Thoracic aorta (tissue), 2 donors: Measurements from ENCODE around the gene IGFBP4. TPM values are rescaled to one million over a fixed set of nuclear protein-coding genes. Genes with fewer than 3 reads are reported as not detected.

ENCODE experiments used
- ATAC-seq: fragments of 150-250 bp; one replicate; pipeline ENCODE4 v1.8.0; 2017; ENCODE audit warnings: low read depth; ENCODE audit not compliant: insufficient number of reproducible peaks, low FRiP score
- DNase-seq: peaks from one replicate; pipeline ENCODE4 v3.0.0-alpha.2; 2020; ENCODE audit warnings: low spot score
- H3K27ac ChIP-seq, 2 donors: fragments of 200-600 bp; sonication (generic); 1 replicate in 1 of 2; 2 replicates in 1 of 2; pipeline ENCODE4 v1.5.1; 2016; ENCODE audit warnings: mild to moderate bottlenecking in 2 of 2, moderate library complexity in 2 of 2
- H3K27me3 ChIP-seq: fragments of 200-600 bp; sonication (generic); replicated peaks from 2 replicates; pipeline ENCODE4 v1.6.0; 2016; ENCODE audit warnings: mild to moderate bottlenecking; ENCODE audit not compliant: insufficient read depth
- H3K36me3 ChIP-seq: fragments of 200-600 bp; sonication (generic); one replicate; pipeline ENCODE4 v1.5.1; 2016
- H3K4me1 ChIP-seq, 2 donors: fragments of 200-600 bp; sonication (generic); 1 replicate in 1 of 2; 2 replicates in 1 of 2; pipeline versions ENCODE4 v1.5.1 to v1.6.0; 2016; ENCODE audit warnings: low read depth in 2 of 2, mild to moderate bottlenecking in 1 of 2; ENCODE audit not compliant: control insufficient read depth in 1 of 2
- H3K4me3 ChIP-seq: fragments of 200-600 bp; sonication (generic); 2 replicates; pipeline ENCODE4 v1.5.1; 2016; ENCODE audit warnings: mild to moderate bottlenecking
- H3K9me3 ChIP-seq: fragments of 200-600 bp; sonication (generic); 2 replicates; pipeline ENCODE4 v1.5.1; 2016
- total RNA-seq, 2 donors: library from RNA; depleted of rRNA; stranded (reverse); fragments of >200 nt; gene quantifications; one replicate each; pipeline versions ENCODE4 v1.1.0 to v1.2.3, GENCODE V29; 2016
- TF ChIP-seq, protein P1 (sequence below): fragments of 200-600 bp; sonication (generic); IDR thresholded peaks from one replicate; pipeline ENCODE4 v1.5.1; 2019; ENCODE audit warnings: antibody characterized with exemption

The IGFBP4 gene
- total RNA-seq, 2 donors from 2014 or later, result 177 to 310 TPM

DNA sequence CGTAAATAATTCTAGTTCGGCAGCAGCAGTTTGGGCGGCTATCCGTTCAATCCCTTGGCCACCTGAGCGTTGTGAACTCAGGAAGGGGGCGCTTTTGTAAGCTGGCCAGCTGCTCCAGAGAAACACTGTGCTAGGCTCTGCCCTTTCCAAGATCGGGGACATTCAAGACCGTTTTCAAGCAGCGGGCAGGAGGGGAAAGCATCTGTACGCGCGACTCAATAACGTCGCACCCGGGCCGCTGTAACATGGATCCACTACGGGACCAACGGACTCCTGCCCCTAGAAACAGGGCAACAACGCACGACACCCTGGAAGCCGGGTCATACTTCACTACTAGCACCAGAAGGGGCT lies 26.0 kb upstream of the IGFBP4 start:
- TF ChIP-seq, protein P1, sequence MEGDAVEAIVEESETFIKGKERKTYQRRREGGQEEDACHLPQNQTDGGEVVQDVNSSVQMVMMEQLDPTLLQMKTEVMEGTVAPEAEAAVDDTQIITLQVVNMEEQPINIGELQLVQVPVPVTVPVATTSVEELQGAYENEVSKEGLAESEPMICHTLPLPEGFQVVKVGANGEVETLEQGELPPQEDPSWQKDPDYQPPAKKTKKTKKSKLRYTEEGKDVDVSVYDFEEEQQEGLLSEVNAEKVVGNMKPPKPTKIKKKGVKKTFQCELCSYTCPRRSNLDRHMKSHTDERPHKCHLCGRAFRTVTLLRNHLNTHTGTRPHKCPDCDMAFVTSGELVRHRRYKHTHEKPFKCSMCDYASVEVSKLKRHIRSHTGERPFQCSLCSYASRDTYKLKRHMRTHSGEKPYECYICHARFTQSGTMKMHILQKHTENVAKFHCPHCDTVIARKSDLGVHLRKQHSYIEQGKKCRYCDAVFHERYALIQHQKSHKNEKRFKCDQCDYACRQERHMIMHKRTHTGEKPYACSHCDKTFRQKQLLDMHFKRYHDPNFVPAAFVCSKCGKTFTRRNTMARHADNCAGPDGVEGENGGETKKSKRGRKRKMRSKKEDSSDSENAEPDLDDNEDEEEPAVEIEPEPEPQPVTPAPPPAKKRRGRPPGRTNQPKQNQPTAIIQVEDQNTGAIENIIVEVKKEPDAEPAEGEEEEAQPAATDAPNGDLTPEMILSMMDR, result no peak
- no peaks in the 10 kb centered on the region for H3K9me3 ChIP-seq
- no peak overlapping the region for H3K27ac ChIP-seq
- H3K27me3 ChIP-seq, result no peaks in the 10 kb centered on the region
- no peaks in the 10 kb centered on the region for H3K36me3 ChIP-seq
- ATAC-seq, result no peak
- DNase-seq, result no peak
- H3K4me3 ChIP-seq, result peak overlapping the region; percentile 76
- H3K4me1 ChIP-seq, result peaks cover 0 to 7% of the 10 kb centered on the region in 2 donors

DNA sequence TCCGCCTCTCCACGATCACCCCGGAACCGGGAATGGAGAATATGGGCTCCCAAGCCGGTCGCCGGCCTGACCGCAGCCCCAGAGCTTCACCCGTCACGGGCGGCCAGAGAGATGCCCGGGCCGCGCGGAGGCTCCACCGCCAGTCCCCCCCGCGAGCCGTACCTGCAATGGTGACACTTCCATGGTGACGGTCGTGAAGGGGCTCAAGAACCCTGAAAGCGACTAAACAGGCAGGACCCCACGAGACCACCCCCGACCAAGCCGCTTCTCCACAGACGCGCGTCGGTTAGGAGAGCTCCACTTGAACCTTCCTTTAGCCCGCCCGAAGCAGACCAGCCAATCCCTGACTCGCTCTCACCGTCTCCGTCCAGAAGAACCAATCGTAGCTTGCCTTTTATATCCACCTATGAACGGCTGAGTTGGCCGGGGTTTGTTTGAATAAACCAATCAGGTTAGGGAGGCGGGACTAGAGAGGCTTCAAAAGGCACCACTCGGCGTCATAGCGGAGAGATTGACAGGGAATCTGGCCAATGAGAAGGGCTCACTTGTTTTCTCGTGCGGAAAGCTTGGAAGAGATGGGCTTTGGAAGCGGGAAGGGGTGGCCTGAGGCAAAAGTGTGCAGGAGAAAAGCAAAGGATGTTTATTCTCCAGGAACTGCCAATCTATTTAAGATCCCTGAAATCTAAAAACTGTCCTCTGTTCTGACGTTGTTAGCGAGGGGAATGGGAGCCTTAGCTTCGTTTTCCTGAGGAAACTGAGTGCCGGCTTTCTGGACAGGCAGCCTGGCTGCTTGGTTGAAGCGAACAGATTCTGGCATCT lies 25.4 kb upstream of the IGFBP4 start, which contains the start of gene TOP2A:
TSS of gene TOP2A (minus strand) at position 288 of the 819 bp plus-strand sequence. CDS start at position 183, 105 bp downstream.
- no peaks in the 10 kb centered on the region for H3K36me3 ChIP-seq
- H3K9me3 ChIP-seq, result no peaks in the 10 kb centered on the region
- H3K27me3 ChIP-seq, result no peaks in the 10 kb centered on the region
- ATAC-seq, result peak; percentile 100
- DNase-seq, result peak; percentile 95
- TF ChIP-seq, protein P1, result no peak
- H3K27ac ChIP-seq, result peak within 1 kb of the TSS; percentile 7 to 34
- H3K4me3 ChIP-seq, result peak within 1 kb of the TSS; percentile 76
- H3K4me1 ChIP-seq, result peaks cover 0 to 7% of the 10 kb centered on the region in 2 donors

DNA sequence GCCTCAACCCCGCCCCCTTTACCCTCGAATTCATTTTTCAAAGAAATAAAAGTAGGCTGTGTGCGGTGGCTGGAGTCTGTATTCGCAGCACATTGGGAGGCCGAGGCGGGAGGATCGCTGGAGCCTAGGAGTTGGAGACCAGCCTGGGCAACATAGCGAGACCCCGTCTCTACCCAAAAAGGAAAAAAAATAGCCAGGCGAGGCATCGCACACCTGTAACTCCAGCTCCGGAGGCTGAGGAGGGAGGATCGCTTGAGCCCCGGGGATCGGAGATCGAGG lies 24.9 kb upstream of the IGFBP4 start:
- Histone ChIP-seq H3K9me3 (no peaks in the 10 kb centered on the region), H3K4me3 (peak overlapping the region; percentile 76), H3K27ac (peak overlapping the region; percentile 7 to 34), H3K4me1 (peaks cover 0 to 7% of the 10 kb centered on the region in 2 donors), H3K27me3 (no peaks in the 10 kb centered on the region), H3K36me3 (no peaks in the 10 kb centered on the region)
- DNase-seq (no peak), ATAC-seq (no peak)
- TF ChIP-seq, protein P1, result no peak

DNA sequence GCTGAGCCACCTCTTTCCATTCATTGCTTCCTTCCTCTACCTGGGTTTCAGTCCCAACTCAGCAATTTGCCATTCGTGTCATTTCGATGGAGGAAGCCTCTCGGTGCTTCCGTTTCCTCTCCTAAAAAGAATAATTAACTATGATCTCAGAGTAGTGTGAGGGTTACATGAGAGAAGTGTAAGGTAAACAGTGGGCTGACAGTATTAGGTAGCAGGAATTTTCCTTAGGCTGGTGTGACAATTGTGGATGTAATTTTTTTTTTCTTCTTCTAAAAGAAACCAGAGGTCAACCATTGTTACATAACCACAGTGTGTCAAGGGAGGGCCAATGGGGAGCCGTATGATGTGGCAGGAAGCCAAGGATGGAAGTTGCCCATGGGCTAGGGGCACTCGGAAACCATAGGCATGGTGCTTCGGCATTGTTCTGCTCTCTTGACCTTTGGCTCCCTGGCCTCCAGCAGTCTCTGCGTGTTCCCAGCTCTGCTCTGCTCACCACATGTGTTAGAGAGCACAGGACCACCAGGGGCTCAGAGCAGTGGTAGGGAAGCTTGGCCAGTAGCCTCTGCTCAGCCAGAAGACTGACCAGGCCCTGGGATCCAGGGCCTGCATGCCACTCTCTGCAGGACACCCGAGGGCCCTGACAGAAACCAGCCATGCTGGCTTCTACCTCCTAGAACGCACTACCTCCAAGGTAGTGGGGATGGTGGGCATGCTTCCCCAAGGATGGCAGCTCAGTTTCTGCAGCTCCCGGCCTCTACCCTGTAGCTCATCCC lies 23.5 kb upstream of the IGFBP4 start:
- no peaks in the 10 kb centered on the region for H3K9me3 ChIP-seq

More for the DNA sequence above, 23.5 kb upstream of the IGFBP4 start:
- DNase-seq (no peak), ATAC-seq (no peak)
- Histone ChIP-seq H3K27ac (no peak overlapping the region), H3K27me3 (no peaks in the 10 kb centered on the region), H3K4me1 (peaks cover 0 to 7% of the 10 kb centered on the region in 2 donors), H3K36me3 (no peaks in the 10 kb centered on the region), H3K4me3 (no peak overlapping the region)
- TF ChIP-seq, protein P1, result no peak
